Neural progenitor cell (in vitro differentiated cells): ENCODE data around the gene MACROD1. TPM values are rescaled to one million over a fixed set of nuclear protein-coding genes. Genes with fewer than 3 reads are reported as not detected.

Experiments
- DNase-seq: peaks from one replicate; pipeline ENCODE4 v3.0.0-alpha.2; 2016; ENCODE audit warnings: low spot score
- H2AFZ ChIP-seq: fragments of 200-600 bp; sonication (generic); replicated peaks from 2 replicates; pipeline ENCODE4 v1.6.1; 2016; ENCODE audit warnings: antibody characterized with exemption
- H3F3A ChIP-seq: fragments of 200-600 bp; sonication (generic); 2 replicates; pipeline ENCODE4 v1.6.1; 2016; ENCODE audit warnings: antibody characterized with exemption, low read depth
- H3K27ac ChIP-seq: fragments of 200-600 bp; sonication (generic); 2 replicates; pipeline ENCODE4 v1.5.1; 2016; ENCODE audit warnings: mild to moderate bottlenecking
- H3K27me3 ChIP-seq: fragments of 200-600 bp; sonication (generic); 2 replicates; pipeline ENCODE4 v1.6.1; 2016; ENCODE audit warnings: mild to moderate bottlenecking, moderate library complexity
- H3K36me3 ChIP-seq: fragments of 200-600 bp; sonication (generic); 2 replicates; pipeline ENCODE4 v1.5.1; 2016
- H3K4me1 ChIP-seq: fragments of 200-600 bp; sonication (generic); 2 replicates; pipeline ENCODE4 v1.6.1; 2016; ENCODE audit warnings: mixed run types
- H3K4me2 ChIP-seq: fragments of 200-600 bp; sonication (generic); 2 replicates; pipeline ENCODE4 v1.6.1; 2016
- H3K4me3 ChIP-seq: fragments of 200-600 bp; sonication (generic); 2 replicates; pipeline ENCODE4 v1.5.1; 2016
- H3K79me2 ChIP-seq: fragments of 200-600 bp; sonication (generic); 2 replicates; pipeline ENCODE4 v1.6.1; 2016; ENCODE audit warnings: low read depth
- H3K9ac ChIP-seq: fragments of 200-600 bp; sonication (generic); 2 replicates; pipeline ENCODE4 v1.6.1; 2016
- H3K9me3 ChIP-seq: fragments of 200-600 bp; sonication (generic); 2 replicates; pipeline ENCODE4 v1.5.1; 2016; ENCODE audit warnings: low read depth
- H4K20me1 ChIP-seq: fragments of 200-600 bp; sonication (generic); 2 replicates; pipeline ENCODE4 v1.6.1; 2016; ENCODE audit warnings: low read depth
- H3K27ac Mint-ChIP-seq: 3 replicates; pipeline ENCODE4 v1.8.0; 2021; ENCODE audit warnings: mixed read lengths
- H3K27me3 Mint-ChIP-seq: 2 replicates; pipeline ENCODE4 v1.8.0; 2022; ENCODE audit warnings: low read depth, mild to moderate bottlenecking, inconsistent platforms, moderate library complexity, mixed read lengths; ENCODE audit not compliant: insufficient read depth
- H3K36me3 Mint-ChIP-seq: 3 replicates; pipeline ENCODE4 v1.8.0; 2021; ENCODE audit warnings: mixed read lengths
- H3K4me1 Mint-ChIP-seq: 3 replicates; pipeline ENCODE4 v1.8.0; 2021; ENCODE audit warnings: mixed read lengths
- H3K4me3 Mint-ChIP-seq: 3 replicates; pipeline ENCODE4 v1.8.0; 2021; ENCODE audit warnings: mild to moderate bottlenecking, moderate library complexity, mixed read lengths
- H3K9me3 Mint-ChIP-seq: 3 replicates; pipeline ENCODE4 v1.8.0; 2020; ENCODE audit warnings: mixed read lengths
- EZH2 ChIP-seq: fragments of 200-600 bp; sonication (generic); IDR thresholded peaks from 2 replicates; pipeline ENCODE4 v1.6.1; 2017; ENCODE audit warnings: antibody characterized with exemption, mild to moderate bottlenecking, moderate library complexity
- EZH2phosphoT487 ChIP-seq: fragments of 200-600 bp; sonication (generic); IDR thresholded peaks from 2 replicates; pipeline ENCODE4 v1.6.1; 2017; ENCODE audit warnings: antibody characterized with exemption
- total RNA-seq: library from RNA; depleted of rRNA; stranded (reverse); fragments of >200 nt; gene quantifications from 2 replicates; pipeline ENCODE4 v1.2.3, GENCODE V29; 2015; ENCODE audit warnings: low replicate concordance
- TF ChIP-seq, protein P1 (sequence below): fragments of 200-600 bp; sonication (generic); IDR thresholded peaks from 2 replicates; pipeline ENCODE4 v1.5.1; 2017; ENCODE audit warnings: antibody characterized with exemption, mild to moderate bottlenecking

MACROD1 gene
- total RNA-seq, 1 donor from 2014 or later, result 11.9 TPM

DNA sequence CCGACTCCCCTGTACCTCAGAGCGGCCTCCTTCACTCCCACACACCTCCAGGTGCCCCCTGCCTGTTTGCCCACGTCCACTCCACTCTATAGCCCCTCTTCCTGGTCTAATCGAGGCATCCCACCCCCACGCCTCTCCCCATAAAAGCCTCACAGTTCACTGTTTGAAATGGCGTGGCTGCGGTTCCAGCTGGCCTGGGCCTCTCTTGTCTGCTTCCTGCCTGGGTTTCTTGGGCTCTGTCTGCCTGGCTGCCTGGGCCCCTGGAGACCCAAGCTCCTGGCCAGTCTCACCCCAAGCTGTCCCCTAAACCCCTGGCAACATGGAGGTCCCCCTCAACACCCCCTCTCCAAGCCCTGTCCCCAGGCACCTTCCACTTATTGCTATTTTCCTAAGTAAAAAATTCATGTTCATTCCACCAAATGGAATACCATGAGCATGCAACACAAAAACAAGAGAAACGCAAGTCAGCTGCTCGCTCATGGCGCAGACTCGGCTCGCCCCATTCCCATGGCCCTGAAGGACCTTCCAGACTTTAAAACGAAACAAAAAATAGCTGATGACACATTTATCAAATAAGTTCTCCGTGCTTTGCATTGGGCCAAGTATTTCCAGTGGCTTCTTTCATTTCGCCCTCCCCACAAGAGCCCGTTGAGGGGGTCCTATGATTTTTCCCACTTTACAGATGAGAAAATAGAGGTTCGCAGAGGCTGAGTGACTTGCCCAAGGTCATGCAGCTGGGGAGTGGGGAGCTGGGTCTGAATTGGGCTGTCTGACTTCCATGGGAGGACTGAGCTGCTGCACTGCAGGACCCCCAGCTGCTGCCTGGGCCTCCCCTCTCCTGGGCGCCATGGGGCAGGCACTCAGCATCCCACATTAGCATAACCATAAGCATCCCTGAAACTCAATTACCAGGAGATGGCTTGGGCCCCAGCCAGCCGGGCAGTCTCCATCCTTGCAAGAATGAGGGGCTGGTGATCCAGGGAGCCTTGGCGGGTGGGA is 141.9 kb downstream of the MACROD1 start:
- TF ChIP-seq EZH2 (no peak), EZH2phosphoT487 (no peak)
- TF ChIP-seq, protein P1, sequence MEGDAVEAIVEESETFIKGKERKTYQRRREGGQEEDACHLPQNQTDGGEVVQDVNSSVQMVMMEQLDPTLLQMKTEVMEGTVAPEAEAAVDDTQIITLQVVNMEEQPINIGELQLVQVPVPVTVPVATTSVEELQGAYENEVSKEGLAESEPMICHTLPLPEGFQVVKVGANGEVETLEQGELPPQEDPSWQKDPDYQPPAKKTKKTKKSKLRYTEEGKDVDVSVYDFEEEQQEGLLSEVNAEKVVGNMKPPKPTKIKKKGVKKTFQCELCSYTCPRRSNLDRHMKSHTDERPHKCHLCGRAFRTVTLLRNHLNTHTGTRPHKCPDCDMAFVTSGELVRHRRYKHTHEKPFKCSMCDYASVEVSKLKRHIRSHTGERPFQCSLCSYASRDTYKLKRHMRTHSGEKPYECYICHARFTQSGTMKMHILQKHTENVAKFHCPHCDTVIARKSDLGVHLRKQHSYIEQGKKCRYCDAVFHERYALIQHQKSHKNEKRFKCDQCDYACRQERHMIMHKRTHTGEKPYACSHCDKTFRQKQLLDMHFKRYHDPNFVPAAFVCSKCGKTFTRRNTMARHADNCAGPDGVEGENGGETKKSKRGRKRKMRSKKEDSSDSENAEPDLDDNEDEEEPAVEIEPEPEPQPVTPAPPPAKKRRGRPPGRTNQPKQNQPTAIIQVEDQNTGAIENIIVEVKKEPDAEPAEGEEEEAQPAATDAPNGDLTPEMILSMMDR, result no peak
- H3K4me3 ChIP-seq, result no peak overlapping the region
- H3F3A ChIP-seq, result peaks cover 13% of the 10 kb centered on the region
- H3K27me3 Mint-ChIP-seq, result peaks cover 7% of the 10 kb centered on the region
- peaks cover 32% of the 10 kb centered on the region for H3K4me1 ChIP-seq
- H3K9ac ChIP-seq, result no peak overlapping the region
- no peak for DNase-seq
- no peak overlapping the region for H2AFZ ChIP-seq
- no peak overlapping the region for H3K27ac ChIP-seq
- no peak overlapping the region for H3K4me2 ChIP-seq
- no peaks in the 10 kb centered on the region for H3K36me3 ChIP-seq
- no peaks in the 10 kb centered on the region for H3K79me2 ChIP-seq
- H3K9me3 ChIP-seq, result no peaks in the 10 kb centered on the region
- no peaks in the 10 kb centered on the region for H3K9me3 Mint-ChIP-seq
- no peak overlapping the region for H3K4me3 Mint-ChIP-seq
- H3K4me1 Mint-ChIP-seq, result peaks cover 66% of the 10 kb centered on the region
- H3K27ac Mint-ChIP-seq, result peak overlapping the region; percentile 75
- H3K36me3 Mint-ChIP-seq, result no peaks in the 10 kb centered on the region
- H3K27me3 ChIP-seq, result peaks cover 7% of the 10 kb centered on the region
- H4K20me1 ChIP-seq, result peaks cover 10% of the 10 kb centered on the region

DNA sequence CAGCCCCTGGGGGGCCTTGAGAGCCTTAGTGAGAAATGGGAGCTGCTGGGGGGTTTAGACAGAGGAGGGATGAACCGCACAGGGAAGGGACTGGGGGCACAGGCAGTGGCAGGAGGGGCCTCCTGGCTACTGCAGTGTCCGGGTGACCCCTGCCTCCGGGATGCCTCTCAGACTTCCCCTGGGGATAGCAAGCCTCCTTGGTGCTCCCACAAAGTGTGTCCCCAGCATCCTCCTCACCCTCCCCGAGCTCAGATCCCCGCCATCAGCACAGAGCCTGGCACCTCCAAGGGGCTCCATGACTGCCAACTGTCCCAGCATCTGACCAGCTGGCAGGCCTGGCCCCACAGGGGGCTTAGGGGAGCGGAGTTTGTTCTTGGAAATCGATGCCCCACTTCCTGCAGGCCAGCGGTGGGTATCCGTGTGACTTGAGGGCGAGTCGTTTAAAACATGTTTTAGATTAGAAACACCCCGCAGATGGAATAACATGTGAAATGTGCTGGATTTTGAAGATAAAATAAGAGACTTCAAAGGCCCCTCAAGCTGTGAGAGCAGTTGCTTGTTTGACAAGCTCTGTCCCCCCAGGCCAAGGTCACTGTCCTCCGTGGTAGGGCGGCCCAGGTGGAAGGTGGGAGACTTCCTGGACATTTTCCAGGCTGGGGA is 143.7 kb downstream of the MACROD1 start:
- Histone ChIP-seq H3K27me3 (peaks cover 5% of the 10 kb centered on the region), H3K4me2 (no peak overlapping the region), H4K20me1 (peaks cover 10% of the 10 kb centered on the region), H3K79me2 (no peaks in the 10 kb centered on the region), H3K36me3 (no peaks in the 10 kb centered on the region), H3F3A (peaks cover 13% of the 10 kb centered on the region), H3K4me3 (no peak overlapping the region), H3K4me1 (peaks cover 16% of the 10 kb centered on the region), H3K9ac (no peak overlapping the region), H3K27ac (no peak overlapping the region), H2AFZ (no peak overlapping the region), H3K9me3 (no peaks in the 10 kb centered on the region)
- Mint-ChIP-seq H3K4me3 (no peak overlapping the region), H3K9me3 (no peaks in the 10 kb centered on the region), H3K4me1 (peaks cover 56% of the 10 kb centered on the region), H3K27me3 (peaks cover 7% of the 10 kb centered on the region), H3K36me3 (no peaks in the 10 kb centered on the region), H3K27ac (no peak overlapping the region)
- TF ChIP-seq, protein P1, result no peak
- TF ChIP-seq EZH2 (no peak), EZH2phosphoT487 (no peak)
- no peak for DNase-seq

DNA sequence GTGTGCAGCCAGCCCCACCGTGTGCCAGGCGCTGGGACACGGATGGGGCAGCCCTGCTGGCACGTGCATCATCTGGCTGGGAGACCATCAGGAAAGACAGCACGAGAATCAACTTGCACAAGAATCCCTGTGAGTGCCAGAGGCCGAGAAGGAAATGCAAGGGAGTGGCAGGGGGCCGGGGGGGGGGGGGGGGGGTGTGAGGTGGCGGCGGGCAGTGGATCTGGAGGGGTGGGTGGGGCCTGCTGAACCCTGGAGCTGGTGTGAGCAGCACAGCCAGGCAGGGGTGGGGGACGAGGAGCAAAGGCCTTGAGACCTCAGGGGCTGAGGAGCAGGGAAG is 144.2 kb downstream of the MACROD1 start:
- Mint-ChIP-seq H3K27me3 (peaks cover 7% of the 10 kb centered on the region), H3K9me3 (no peaks in the 10 kb centered on the region), H3K36me3 (no peaks in the 10 kb centered on the region), H3K27ac (peak overlapping the region; percentile 89), H3K4me3 (no peak overlapping the region), H3K4me1 (peaks cover 55% of the 10 kb centered on the region)
- Histone ChIP-seq H2AFZ (no peak overlapping the region), H3K4me1 (peaks cover 14% of the 10 kb centered on the region), H3K9me3 (no peaks in the 10 kb centered on the region), H3K79me2 (no peaks in the 10 kb centered on the region), H3K27ac (no peak overlapping the region), H3K36me3 (no peaks in the 10 kb centered on the region), H4K20me1 (peaks cover 10% of the 10 kb centered on the region), H3K4me3 (no peak overlapping the region), H3K27me3 (peaks cover 5% of the 10 kb centered on the region), H3K4me2 (no peak overlapping the region), H3F3A (peaks cover 13% of the 10 kb centered on the region), H3K9ac (no peak overlapping the region)
- no peak for TF ChIP-seq EZH2
- TF ChIP-seq, protein P1, result no peak
- TF ChIP-seq EZH2phosphoT487, result no peak
- DNase-seq, result peak; percentile 26
